HG02981 (cell line): Measurements from ENCODE around the gene LTB4R.

Source experiments
- ATAC-seq: cut with Tn5 transposase; IDR thresholded peaks from one replicate; pipeline ENCODE4 v1.9.1; 2021; ENCODE audit warnings: mild to moderate bottlenecking, moderate library complexity; ENCODE audit not compliant: unreplicated experiment

Gene LTB4R

GRCh38 chr14:24366721-24367513 is 55.6 kb downstream of the LTB4R start:
- ATAC-seq, result peak; percentile 65
